GM13977 (cell line): Measurements from ENCODE around the gene SNAPIN.

ENCODE experiments used
- DNase-seq: peaks from one replicate; pipeline ENCODE4 v3.0.0; 2012; ENCODE audit warnings: low spot score
- in situ Hi-C: fragments of 300-500 bp; cut with MboI; formaldehyde crosslinking; loops from one replicate; pipeline ENCODE4 v1.12.0; 2022; ENCODE audit warnings: low sequenced_read_pairs, low pct_unique_long_range_greater_than_20kb, mixed read lengths, inconsistent platforms; ENCODE audit not compliant: unreplicated experiment
- TF ChIP-seq, protein P1 (sequence below): IDR thresholded peaks from 2 replicates; pipeline ENCODE4 v1.5.1; 2012; ENCODE audit warnings: mild to moderate bottlenecking, control low read depth; ENCODE audit not compliant: insufficient read depth; ENCODE audit errors: extremely low read depth, missing control alignments

The SNAPIN gene

GRCh38 chr1:153693466-153693865 lies 35.0 kb downstream of the SNAPIN start:
- DNase-seq, result no peak
- TF ChIP-seq, protein P1, sequence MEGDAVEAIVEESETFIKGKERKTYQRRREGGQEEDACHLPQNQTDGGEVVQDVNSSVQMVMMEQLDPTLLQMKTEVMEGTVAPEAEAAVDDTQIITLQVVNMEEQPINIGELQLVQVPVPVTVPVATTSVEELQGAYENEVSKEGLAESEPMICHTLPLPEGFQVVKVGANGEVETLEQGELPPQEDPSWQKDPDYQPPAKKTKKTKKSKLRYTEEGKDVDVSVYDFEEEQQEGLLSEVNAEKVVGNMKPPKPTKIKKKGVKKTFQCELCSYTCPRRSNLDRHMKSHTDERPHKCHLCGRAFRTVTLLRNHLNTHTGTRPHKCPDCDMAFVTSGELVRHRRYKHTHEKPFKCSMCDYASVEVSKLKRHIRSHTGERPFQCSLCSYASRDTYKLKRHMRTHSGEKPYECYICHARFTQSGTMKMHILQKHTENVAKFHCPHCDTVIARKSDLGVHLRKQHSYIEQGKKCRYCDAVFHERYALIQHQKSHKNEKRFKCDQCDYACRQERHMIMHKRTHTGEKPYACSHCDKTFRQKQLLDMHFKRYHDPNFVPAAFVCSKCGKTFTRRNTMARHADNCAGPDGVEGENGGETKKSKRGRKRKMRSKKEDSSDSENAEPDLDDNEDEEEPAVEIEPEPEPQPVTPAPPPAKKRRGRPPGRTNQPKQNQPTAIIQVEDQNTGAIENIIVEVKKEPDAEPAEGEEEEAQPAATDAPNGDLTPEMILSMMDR, result no peak
- in situ Hi-C loops, result no loop called here

- no peak for DNase-seq
Observed at GRCh38 chr1:153696741-153697140, 38.2 kb downstream of the SNAPIN start.

DNA sequence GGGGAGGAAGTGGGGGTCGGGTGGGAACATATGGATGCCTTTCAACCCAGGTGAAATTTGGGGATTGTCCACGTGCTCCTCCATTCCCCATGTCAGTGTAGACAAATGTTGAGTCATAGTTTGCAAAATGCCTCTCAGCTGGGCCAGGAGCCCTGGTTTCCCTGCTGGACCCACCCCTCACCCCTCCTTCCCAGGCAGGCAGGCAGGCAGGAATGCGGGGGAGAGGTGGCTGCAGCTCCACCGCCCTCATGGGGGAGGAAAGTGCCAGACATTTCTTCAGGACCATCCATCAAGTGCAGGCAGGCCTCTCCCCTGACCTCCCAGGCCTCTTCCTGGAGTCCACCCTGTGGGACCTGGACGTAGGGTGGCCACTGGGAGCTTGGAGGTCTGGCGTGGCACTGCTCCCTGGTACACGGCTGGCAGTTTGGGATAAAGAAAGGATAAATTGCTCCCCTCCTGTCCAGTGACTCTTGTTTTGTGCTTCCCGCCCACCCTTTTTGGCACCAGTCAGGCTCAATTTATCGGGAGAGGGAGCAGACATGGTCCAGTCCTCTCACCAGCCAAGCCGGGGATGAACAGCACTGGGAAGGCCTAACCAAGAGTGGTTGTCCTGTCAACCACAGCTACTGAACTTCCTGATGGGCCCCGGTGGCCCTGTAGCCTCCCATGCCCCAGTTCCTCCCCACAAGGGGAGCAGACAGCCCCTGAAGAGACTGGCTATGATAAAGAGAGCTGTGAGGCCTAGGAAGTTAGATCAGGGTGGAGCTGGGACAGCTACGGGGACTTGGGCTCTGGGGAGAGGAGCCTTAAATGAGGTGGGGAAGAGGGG lies 38.9 kb downstream of the SNAPIN start:
- no peak for DNase-seq
- TF ChIP-seq, protein P1, result no peak
- in situ Hi-C loops, result no loop called here

More at GRCh38 chr1:153696741-153697140, 38.2 kb downstream of the SNAPIN start:
- TF ChIP-seq, protein P1, result no peak
- in situ Hi-C loops, result no loop called here

DNA sequence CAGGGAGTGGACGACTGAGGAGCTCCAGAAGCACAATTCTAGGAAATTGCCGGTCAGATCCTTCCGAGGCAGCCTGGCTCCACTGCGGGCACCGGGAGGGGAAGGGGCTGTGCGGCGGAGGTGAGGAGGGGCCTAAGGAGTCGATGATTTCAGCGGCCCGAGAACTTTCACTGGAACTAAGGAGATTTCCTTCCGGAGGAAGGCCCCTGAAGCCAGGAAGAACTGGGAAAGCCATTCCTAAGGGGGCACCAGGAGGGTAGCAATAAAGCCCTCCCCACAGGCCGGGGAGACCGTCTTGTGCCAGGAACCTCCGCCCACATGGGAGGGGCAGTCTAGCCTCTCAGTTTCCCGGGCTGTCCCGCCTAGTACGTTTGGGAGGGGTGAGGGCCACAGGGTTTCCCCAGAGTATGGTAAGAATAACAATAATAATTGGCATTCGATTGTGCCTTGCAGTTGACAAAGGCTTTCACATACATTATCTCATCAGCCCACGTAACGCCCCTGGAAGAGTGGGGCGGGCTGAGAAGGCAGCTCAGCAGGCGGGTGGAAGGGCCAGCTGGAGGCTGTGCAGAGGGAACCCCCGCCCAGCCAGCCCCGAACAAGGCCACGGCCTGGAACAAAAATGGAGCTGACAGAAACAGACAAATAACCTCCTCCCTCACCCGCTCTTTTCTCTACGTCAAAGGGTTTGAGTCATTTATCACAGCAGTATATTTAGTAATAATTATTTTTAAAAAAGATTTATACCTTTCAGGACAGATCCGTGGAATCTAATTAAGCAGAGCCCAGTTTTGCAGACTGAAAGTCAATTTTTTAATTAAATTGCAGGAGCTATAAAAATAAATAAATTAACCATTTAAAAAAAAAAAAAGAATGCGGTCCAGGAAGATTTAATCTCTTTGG lies 39.8 kb downstream of the SNAPIN start:
- no peak for DNase-seq
- in situ Hi-C loops, result no loop called here
- TF ChIP-seq, protein P1, result no peak

- in situ Hi-C loops, result no loop called here
- TF ChIP-seq, protein P1, result no peak
- DNase-seq, result no peak
Observed at GRCh38 chr1:153698923-153699714, 40.6 kb downstream of the SNAPIN start.

GRCh38 chr1:153699768-153700167 lies 41.3 kb downstream of the SNAPIN start:
- DNase-seq, result no peak
- TF ChIP-seq, protein P1, result no peak
- in situ Hi-C loops, result no loop called here
